NCI-H1105 treated with DMSO at 0.1 percent for 48 hours (cell line): ENCODE results near the gene DRC7.
"Not testable (repeated sequence)": the region's sequence is repeated elsewhere in the genome, so short reads cannot be mapped to it uniquely, and the experiment has no call there.

ENCODE experiments used
- DNase-seq: peaks from one replicate; lab custom pipeline; 2025; lab: John Stamatoyannopoulos, UW

DRC7 gene

DNA sequence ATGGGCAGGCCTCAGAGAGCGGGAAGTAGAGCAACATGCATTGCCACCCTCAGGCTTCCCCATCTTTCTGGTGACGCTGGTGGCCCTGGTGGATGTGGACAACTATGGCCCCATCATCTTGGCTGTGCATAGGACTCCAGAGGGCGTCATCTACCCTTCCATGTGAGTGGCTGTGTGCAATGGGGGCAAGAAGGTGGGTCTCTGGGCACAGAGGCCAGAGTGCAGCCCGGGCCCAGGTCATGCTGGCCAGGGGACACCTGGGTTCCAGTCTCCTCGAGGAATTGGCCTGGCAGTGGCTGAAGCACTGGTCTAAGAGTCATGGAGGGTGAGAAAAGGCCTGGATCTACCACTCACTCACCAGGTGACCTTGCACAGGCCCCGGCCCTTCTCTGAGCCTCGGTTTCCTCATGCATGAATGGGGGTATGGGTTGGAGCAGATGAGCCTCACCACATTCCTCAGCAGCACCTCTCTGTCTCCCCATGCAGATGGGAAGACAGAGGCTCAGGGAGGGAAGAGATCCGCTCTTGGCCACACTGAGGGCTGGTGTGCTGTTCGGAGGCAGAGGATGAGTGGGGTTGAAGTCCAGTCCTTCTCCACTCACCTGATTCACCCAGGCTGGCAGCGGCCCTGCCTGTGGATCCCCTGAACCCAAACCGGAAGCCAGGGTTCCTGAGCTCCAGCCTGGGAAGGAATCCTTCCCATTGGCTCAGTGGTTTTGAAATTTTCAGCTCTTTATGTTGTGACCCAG lies 33.7 kb upstream of the DRC7 start:
- no peak for DNase-seq

DNA sequence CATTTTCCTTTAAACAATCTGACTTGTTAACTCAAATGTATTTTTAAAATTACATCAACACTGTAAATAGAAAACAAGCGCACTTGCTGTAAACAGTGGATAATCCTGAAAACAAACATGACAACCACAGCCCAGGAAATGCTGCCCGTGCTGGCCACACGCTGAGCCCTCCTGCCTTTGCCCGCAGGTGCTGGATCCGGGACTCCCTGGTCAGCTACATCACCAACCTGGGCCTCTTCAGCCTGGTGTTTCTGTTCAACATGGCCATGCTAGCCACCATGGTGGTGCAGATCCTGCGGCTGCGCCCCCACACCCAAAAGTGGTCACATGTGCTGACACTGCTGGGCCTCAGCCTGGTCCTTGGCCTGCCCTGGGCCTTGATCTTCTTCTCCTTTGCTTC lies 33.1 kb upstream of the DRC7 start:
- no peak for DNase-seq

DNA sequence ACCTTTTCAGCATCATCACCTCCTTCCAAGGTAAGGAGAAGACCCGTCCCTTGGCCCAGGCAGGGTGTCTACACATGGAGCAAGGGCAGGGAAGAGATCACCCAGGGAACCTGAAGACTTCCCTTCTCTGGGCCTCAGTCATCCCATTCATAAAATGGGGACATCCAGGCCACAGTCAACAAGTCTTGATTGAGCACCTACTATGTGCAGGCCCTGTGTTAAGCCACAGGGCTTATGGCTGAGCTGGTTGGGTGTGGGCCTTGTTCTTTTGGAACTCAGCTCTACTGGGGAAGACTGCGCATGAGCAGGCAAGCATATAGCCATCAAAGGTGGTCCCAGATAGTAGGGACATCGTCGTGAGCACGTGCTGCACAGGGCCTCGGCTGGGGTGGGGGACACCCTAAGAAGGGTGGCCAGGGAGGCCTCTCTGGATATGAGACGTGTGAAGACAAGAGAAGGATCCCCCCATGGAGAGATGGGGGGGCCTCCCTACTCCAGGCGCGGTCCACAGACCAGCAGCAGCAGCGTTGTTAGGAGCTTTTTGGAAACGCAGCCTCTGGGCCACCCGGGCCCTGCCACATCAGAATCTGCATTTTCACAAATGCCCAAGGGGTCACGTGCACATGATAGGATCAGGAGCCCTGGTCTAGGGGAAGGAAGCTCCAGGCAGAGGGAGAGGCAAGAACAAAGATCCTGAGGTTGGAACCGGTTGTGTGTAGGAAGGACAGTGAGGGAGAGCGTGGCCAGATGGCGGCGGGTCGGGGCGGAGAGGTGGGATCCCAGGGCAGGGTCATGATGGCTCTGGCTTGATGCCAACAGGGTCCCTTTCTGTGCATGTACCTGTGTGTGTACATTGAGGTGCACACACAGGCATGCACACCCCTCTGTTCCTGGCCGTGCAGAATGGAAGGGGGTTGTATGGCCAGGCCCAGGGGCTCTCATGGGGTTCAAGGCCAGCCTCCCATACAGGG lies 32.4 kb upstream of the DRC7 start:
- DNase-seq: no peak

DNA sequence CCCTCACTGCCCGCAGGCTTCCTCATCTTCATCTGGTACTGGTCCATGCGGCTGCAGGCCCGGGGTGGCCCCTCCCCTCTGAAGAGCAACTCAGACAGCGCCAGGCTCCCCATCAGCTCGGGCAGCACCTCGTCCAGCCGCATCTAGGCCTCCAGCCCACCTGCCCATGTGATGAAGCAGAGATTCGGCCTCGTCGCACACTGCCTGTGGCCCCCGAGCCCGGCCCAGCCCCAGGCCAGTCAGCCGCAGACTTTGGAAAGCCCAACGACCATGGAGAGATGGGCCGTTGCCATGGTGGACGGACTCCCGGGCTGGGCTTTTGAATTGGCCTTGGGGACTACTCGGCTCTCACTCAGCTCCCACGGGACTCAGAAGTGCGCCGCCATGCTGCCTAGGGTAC lies 31.2 kb upstream of the DRC7 start:
- no peak for DNase-seq

DNA sequence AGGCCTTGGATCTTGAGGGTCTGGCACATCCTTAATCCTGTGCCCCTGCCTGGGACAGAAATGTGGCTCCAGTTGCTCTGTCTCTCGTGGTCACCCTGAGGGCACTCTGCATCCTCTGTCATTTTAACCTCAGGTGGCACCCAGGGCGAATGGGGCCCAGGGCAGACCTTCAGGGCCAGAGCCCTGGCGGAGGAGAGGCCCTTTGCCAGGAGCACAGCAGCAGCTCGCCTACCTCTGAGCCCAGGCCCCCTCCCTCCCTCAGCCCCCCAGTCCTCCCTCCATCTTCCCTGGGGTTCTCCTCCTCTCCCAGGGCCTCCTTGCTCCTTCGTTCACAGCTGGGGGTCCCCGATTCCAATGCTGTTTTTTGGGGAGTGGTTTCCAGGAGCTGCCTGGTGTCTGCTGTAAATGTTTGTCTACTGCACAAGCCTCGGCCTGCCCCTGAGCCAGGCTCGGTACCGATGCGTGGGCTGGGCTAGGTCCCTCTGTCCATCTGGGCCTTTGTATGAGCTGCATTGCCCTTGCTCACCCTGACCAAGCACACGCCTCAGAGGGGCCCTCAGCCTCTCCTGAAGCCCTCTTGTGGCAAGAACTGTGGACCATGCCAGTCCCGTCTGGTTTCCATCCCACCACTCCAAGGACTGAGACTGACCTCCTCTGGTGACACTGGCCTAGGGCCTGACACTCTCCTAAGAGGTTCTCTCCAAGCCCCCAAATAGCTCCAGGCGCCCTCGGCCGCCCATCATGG lies 30.5 kb upstream of the DRC7 start:
- no peak for DNase-seq

DNA sequence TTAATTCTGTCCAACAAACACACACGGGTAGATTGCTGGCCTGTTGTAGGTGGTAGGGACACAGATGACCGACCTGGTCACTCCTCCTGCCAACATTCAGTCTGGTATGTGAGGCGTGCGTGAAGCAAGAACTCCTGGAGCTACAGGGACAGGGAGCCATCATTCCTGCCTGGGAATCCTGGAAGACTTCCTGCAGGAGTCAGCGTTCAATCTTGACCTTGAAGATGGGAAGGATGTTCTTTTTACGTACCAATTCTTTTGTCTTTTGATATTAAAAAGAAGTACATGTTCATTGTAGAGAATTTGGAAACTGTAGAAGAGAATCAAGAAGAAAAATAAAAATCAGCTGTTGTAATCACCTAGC lies 30.0 kb upstream of the DRC7 start:
- no peak for DNase-seq

DNA sequence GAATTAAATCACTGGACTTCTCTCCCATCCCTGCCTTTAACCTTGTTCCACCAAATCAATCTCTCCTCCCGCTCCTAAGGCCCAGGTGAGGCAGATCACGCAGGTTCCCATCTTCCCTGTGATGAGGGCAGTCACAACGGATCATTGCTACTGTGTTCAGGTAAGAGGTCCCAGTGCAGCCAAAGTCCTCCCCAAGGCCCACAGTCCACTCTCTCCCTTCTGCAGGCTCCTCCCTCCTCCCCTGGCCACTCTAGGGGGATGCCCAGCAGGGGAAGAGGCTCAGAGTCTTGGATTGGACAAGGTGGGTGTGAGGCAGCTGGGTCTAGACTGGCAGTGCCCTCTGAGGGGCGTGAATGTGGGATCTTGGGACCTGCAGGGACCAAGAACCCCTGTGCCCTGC lies 29.1 kb upstream of the DRC7 start:
- DNase-seq: no peak

DNA sequence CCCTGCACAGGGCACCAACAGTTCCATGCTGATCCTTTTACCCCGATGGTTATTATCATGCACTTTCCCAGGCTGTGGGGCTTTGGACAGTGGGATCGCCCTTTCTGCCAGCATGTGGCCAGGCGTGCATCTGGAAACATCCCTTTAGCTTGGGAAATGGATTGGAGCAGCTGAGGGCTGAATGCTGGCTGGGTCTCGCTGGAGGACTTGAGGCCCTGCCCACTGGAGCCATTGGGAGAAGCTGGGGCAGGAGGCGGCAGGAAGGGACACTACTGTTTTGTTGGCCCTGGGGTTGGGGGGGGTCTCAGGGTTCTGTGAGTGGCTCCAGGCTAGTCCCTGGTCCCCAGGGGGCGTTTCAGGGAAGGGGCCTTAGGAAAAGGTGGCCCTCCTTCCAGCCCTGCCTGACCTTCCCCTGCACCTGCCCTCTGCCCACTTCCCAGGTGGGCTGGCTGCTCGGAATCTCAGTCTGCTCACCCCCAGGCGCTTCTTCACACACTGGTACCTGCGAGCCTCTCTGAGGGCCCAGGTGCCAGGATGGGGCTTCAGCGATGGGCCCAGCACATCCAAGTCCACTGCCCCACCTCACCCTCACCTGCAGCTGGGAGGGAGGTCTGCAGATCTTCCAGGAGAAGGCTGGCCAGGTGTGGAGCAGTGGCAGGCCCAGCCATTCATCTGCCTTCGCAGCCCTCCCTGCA lies 28.1 kb upstream of the DRC7 start:
- DNase-seq: no peak

DNA sequence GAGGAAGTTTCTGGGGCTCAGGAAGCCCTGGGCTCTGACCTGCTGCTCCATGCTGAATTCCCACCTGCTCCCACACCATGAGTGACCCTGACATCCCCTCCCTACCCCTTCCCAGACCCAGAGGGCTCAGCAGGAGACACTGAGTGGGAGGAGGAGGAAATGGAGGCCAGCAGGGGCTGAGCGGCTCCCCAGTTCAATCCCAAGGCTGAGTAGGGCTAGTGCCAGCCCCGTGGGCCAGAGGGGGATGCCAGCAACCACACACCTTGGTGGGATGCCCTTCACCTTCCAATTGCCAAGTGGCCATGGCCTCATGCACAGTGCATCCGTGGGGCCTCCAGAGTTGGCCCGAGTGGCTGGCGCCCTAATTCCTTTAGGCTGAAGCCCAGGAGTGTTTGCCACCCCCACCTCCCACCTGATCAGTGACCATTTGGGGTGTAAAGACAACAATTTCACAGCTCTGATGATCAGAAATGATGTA lies 27.5 kb upstream of the DRC7 start:
- DNase-seq: no peak

DNA sequence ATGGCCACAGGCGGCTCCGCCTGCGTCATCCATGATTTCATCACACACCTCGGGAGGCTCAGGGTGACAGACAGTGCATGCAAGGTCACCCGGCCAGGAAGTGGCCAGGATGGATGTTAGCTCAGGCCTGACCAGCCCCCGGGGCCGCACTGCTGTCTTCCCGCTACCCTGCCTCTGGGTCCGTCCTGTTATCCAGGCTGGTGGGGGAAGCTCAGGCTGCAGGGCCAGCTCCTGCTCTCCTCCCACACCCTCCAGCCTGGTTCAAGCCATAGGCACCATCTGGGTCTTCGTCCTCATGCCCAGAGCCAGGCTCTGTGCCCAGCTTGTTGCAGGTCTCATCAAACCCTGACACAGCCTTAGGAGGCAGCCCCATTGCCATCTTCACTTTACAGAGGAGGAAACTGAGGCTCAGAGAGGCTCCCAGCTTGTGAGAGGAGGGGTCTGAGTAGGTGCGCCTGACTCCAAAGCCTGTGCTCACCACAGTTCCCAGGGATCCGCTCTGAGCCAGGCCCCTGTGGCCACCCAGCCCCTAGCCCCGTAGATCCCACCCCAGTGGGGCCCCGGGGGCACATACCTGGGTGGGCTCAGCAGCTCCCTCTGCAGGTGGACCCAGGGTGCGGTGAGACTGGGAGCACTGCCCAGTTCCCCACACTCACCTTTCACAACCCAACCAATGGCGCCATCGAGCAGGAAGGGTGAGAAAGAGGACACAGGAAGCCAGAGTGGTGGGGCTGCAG lies 26.9 kb upstream of the DRC7 start:
- no peak for DNase-seq

DNA sequence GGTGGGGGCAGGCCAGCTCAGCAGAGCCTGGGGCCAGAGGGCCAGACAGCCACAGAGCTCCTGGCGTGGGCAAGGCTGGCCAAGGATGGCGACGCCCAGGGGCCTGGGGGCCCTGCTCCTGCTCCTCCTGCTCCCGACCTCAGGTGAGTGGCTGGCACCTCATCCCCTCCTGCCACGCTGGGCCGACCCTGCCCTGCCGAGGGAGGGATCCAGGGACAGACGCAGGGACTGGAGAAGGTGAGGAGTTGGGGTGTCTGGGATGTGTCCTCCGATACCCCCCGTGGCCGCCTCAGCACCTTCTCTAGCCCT lies 26.4 kb upstream of the DRC7 start, which contains the start of gene ADGRG3:
TSS of gene ADGRG3 (plus strand) at position 44 of the 309 bp plus-strand sequence. CDS start at position 86, 42 bp downstream.
- no peak for DNase-seq

DNA sequence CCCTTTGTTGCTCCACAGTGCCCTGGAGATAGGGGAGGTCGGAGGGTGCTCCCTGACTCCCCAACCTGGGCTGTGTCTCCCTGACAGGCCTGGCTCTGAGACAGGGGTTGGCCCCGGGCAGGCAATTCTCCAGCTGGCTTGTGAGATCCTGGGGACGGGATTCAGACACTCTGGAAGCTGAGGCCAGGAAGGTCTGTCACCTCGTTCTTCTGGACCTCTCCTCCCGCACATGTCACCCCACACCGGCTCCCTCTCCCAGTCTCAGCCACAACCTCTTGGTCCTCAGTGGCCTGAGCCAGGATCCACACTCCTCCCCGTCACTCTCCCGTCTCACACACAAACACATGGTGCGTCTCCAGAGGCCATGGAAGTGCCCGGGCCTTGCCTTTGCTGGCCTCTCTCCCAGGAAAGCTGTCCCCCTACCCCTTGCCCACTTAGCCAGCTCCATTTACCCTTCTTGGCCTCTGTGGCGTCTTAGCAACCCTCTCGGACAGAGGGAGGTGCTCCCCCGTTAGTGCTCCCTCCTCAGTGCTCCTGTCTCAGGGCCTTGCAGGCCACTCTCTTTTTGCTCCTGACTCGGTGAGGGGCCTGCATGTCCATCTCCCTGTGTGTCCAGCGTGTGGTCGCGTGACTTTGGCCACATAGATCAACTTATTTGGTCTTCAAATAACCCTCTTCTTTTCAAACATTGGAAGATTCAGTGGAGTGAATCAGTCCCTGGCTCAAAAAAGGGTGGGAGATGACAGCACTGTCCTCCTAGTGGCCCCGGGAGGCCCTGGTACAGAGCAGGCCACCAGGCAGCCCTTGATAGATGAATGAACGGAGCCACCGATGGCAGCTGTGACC lies 25.8 kb upstream of the DRC7 start:
- DNase-seq: no peak

DNA sequence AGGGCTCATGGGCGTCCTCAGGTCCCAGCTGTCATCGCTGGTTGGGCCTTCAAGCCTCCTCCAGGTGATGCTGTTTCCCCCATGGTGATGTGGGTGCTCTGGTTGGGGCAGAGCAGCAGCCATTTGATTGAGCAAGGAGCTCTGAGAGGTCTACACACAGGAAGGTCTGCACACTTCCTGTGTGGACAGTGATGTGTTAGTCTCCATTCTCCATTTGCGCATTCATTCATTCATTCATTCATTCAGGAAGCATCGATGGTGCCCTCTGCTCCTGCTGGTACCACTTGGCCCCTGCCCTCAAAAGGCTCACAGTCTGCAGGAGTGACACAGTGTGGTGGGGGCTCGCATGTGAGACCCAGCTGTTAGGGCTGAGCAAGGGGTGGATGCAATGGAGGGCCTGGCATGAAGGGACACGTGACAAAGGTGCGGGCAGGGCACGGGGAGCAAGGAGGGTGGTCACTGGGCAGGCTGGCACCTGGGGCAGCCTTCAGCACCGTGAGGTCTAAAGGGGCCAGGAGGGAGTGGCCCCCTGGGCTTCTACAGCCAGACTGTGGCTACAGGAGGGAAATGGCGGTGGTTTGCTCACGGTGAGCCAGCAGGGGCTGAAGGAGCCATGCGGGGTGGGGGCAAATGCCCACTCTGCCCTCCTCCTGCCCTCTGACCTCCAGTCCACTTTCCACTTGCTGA lies 25.0 kb upstream of the DRC7 start:
- DNase-seq: no peak

DNA sequence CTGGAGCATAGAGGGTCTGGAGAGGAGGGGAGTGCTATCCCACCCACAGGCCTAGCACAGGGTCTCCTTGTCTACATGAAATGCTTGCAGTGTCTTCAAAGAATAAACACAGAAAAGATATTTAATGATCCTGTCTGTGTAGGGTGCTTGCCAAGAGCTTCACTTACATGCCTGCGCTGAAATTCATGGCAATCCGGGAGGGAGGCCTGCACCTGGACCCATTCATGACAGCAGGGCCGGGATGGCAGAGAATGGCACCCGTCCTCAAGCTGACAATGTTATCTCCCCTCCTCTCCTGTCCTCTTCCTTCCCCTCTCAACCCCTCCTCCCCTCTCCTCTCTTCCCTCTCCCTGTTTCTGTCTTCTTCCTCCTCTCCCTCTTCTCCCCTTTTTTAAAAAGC lies 24.4 kb upstream of the DRC7 start:
- no peak for DNase-seq

DNA sequence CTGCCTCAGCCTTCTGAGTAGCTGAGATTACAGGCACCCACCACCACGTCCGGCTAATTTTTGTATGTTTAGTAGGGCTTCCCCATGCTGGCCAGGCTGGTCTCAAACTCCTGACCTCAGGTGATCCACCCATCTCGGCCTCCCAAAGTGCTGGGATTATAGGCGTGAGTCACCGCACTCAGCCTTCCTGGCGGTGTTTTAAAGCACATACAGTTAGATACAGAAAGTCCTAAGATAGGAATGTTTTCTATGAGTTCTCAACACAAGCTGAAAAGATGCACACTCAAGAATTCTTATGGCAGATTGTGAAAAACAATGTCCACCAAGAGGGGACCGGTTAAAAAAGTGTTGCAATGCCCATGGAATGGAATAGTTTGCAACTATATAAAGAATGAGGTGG lies 23.2 kb upstream of the DRC7 start:
- DNase-seq: not testable (repeated sequence)

DNA sequence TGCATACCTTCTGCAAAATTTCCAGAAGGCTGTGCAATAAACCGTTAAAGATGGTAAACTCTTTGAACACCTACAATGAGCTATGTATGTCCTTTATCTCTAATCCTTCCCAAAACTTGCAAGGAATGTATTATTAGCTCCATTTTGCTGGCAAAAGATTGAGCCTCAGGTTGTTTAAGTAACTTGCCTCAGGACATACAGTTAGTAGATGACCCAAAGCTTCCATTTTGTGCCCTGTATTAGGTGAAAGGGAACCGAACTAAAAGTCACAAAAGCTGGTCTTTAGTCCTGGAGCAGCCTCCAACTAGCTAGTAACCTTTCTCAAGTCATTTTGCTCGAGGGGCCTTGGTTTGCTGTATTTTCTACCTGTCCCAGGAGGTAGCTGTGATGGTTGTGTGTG lies 22.2 kb upstream of the DRC7 start:
- DNase-seq: no peak

DNA sequence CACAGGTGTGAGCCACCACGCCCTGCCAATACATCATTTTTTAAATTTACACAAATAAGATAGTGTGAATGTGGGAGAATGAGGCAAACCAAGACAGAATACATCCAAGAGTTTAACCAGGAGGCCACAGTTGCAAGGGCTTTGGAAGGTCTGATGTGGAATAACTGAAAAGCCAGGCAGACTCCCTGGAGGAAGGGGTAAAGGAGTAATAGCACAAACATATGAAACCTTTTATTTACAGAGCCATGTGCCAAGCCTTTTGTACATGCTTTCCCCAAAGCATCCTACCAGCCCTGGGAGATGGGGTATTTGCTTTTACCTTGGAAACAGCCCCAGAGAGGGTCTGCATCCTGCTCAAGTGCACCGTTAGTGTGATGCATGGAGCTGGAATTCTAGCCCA lies 21.8 kb upstream of the DRC7 start:
- DNase-seq: no peak

DNA sequence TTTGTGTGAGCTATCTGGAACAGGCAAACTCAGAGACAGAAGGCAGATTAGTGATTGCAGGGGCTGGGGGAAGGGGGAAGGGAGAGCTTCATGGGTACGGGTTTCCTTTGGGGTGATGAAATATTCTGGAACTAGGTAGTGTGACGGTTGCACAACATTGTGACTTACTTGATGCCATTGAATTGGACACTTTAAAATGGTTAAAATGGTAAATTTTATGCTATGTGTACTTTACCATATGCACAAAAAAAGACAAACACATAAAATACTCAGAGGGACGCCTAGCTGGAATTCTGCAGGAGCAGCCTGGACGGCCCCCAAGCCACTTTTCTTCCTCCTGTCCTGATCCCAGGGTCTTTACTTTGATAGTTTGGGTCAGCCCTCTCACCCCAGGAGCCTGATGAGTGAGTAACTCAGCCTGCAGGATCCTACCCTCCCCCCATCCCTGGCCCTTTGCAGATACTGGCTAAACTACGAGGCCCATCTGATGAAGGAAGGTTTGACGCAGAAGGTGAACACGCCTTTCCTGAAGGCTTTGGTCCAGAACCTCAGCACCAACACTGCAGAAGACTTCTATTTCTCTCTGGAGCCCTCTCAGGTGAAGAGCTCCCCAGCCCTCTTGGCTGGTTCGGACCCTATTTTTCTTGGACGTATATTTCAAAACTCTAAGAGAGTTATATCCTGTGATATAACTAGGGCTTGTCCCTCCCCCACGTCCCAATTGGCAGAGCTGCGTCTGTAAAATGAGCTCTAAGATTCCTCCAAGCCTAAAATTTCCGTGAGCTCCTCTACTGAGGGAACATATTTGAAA lies 18.7 kb upstream of the DRC7 start:
- no peak for DNase-seq

DNA sequence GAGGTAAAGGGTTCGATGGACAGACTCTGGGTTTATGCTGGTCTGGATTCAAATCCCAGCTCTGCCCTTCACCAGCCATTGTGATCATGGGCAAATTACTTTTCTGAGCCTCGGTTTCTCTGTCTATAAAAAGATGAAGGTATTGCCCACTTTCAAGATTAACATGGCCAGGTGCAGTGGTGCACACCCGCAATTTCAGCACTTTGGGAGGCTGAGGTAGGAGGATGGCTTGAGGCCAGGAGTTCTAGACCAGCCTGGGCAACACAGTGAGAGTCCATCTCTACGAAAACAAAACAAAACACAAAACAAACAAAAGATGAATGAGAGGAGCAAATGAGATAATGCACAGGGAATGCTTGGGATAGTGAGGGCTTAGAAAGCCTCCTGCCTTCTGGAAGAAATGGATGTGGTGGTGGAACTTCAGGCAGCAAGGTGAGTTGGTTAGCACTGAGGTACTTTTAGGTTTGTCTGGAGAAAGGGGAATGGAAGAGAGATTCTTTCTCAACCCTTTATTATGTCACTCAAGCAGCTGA lies 18.0 kb upstream of the DRC7 start:
- DNase-seq: no peak
